ENCODE data around the gene SLCO4A1. TPM values are rescaled to one million over a fixed set of nuclear protein-coding genes. Genes with fewer than 3 reads are reported as not detected.

Gene SLCO4A1
- total RNA-seq, 1 donor from 2014 or later, result 15.5 TPM

- intact Hi-C loops (cut with DNase I), result no loop called here
Observed at GRCh38 chr20:62644044-62644795, 1.9 kb downstream of the SLCO4A1 start.

GRCh38 chr20:62644802-62645496, 2.6 kb downstream of the SLCO4A1 start:
- ATAC-seq (no peak), DNase-seq (ENCODE audit: missing footprints) (no peak)
- intact Hi-C loops (cut with DNase I), result no loop called here

More at GRCh38 chr20:62644044-62644795, 1.9 kb downstream of the SLCO4A1 start:
- DNase-seq (ENCODE audit: missing footprints) (no peak), ATAC-seq (no peak)

GRCh38 chr20:62645613-62646012, 3.3 kb downstream of the SLCO4A1 start:
- DNase-seq (ENCODE audit: missing footprints) (no peak), ATAC-seq (no peak)
- intact Hi-C loops (cut with DNase I), result no loop called here

DNA sequence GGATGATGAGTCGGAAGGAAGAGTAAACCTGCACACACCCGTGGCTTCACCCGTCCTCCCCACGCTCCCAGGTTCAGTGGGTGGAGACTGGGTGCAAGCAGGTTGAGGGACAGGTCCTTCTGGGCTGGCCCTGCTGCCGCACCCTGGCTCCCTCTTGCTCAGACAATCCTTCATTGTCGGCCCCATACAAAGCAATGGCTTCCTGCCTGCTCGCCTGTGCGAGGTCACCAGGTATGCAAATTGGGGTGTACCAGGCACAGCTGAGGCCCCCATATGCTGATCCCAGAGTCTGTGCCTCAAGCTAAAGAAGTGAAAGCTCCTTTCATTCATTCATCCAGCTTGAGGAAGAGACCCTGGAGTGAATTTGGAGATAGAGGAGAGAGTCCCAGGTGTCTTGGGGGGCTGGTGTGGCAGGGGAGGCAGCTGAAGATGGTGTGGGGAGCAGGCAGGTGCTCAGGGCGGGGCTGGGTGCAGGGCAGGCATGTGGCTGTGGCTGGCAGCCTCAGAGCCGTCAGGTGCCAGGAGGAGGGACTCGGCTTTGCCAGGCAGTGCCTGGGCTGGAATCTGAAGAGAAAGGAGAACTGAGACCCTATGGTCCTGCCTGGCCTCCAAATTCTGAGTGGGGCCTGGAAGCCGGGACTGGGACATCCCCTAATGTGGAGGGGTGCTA, 4.7 kb downstream of the SLCO4A1 start:
- intact Hi-C loops (cut with DNase I), result no loop called here
- ATAC-seq, result no peak
- no peak for DNase-seq (ENCODE audit: missing footprints)

DNA sequence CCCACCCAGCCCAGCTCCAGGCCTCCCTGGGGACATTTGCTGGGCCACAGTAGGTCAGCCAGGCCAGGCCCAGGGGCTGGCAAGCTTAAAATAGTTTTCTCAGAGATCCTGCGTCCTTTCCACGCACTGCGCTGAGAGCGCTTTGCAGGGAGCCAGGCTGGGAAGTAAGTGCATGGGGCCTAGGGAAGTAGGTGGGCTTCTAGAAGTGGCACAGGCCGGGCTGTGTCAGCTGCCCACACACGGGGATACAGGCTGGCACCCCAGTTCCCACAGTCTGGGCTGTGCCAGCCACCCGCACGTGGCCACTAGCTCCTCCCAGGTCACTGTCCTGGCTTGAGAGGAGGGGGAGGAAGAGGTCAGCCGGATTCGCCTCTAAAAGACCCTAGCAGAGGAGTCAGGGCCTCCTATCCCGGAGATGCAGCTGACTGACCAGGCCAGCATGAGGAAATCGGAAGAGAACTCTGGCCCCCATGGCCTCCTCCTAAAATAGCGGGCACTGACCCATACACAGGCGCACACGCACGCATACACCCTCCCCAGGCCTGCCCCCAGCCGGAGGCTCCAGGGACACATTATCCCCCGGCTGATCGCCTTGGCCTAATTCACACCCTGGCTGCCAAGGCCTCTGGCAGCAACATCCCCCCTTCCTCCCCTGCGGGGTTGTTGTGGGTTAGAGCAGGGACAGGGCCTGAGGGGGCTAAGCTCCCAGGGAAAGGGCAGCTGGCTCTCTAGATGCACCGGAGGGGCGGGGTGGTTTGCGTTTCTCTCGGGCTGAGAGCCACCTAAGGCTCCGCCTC, 5.4 kb downstream of the SLCO4A1 start:
- DNase-seq (ENCODE audit: missing footprints), result no peak
- intact Hi-C loops (cut with DNase I), result no loop called here
- peak; percentile 17 for ATAC-seq

GRCh38 chr20:62648318-62648995, 6.2 kb downstream of the SLCO4A1 start:
- no peak for ATAC-seq
- intact Hi-C loops (cut with DNase I), result no loop called here
- no peak for DNase-seq (ENCODE audit: missing footprints)

DNA sequence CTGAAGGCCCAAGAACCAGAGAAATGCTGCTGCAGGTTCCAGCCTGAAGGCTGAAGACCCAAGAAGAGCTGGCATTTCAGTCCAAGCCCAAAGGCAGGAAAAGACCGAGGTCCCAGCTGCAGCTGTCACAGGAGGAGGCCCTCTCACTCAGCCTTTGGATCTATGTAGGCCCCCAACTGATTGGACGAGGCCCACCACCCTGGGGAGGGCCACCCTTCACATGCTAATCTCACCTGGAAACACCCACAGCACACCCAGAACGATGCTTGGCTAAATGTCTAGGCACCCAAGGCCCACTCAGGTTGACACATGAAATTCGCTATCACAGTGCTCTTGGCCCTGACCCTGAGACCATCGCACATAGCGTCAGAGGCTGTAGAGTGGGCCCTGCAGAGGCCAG, 6.8 kb downstream of the SLCO4A1 start:
- ATAC-seq, result no peak
- DNase-seq (ENCODE audit: missing footprints), result no peak
- intact Hi-C loops (cut with DNase I), result no loop called here

- intact Hi-C loops (cut with DNase I), result loop anchor here (5.0 kb wide), 1 partner anchor 33 kb away; no protein-coding TSS in a partner anchor
- ATAC-seq (no peak), DNase-seq (ENCODE audit: missing footprints) (no peak)
Observed at GRCh38 chr20:62650551-62651284, 8.4 kb downstream of the SLCO4A1 start.

DNA sequence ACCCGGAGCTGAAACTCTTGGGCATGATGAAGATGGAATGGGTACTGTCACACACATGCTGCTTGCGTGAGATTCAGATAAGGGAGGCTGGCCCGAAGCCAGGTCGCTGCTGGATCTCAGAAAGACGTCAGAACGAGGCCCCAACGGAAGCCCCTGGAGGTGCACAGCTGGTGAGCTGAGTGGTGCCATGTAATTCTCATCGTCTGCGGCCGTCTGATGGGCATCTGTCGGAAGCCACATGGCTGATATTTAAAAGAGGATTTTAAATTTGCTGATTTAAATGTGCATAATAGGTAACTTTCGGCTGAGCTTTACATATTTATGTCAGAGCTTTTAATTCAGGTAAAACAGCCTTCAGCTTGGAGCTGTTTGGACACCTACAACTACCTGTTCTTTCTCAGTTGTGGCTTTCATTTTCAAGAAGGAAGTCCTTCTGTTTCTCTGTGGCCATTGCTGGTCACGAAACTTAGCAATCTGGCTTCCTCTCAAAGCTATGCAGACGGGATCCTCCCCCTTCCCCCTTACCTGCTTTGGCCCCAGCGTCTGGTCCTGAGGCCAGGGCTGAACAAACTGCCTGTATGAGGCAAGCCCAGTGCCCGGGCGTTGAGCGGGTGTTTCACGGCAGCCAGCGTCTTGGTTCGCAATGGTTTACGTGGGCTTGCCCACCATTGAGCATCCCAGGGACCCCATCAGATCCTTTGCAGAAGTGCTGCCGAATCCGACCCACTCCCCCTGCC, 9.2 kb downstream of the SLCO4A1 start:
- ATAC-seq, result no peak
- intact Hi-C loops (cut with DNase I), result loop anchor here (5.0 kb wide), 1 partner anchor 34 kb away; no protein-coding TSS in a partner anchor
- no peak for DNase-seq (ENCODE audit: missing footprints)

GRCh38 chr20:62652041-62652893, 10.0 kb downstream of the SLCO4A1 start:
- DNase-seq (ENCODE audit: missing footprints) (peak; percentile 94), ATAC-seq (peak; percentile 96)
- intact Hi-C loops (cut with DNase I), result loop anchor here (5.0 kb wide), 1 partner anchor 35 kb away; no protein-coding TSS in a partner anchor

- intact Hi-C loops (cut with DNase I), result loop anchor here (5.0 kb wide), 1 partner anchor 36 kb away; no protein-coding TSS in a partner anchor
- ATAC-seq (no peak), DNase-seq (ENCODE audit: missing footprints) (no peak)
Observed at GRCh38 chr20:62652894-62653305, 10.6 kb downstream of the SLCO4A1 start.

DNA sequence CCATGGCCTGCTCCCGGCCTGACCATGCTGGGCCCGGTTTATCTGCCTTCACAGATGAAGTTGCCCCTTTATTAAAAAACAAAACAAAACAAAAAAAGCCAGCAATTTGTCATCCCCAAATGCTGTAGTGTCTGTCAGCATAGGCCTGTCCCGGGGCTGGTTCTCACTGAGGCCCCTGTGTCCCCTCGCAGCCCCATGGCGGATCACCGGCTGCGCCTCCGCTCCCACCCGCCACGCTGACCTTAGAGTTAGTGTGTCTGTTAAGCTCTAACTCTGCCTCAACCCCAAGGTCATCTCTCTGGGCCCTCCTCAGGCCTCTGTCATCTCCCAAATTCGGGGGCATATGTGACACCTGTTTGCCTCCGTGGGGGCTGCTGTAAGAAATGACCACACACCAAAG, 11.1 kb downstream of the SLCO4A1 start:
- intact Hi-C loops (cut with DNase I), result loop anchor here (5.0 kb wide), 1 partner anchor 36 kb away; no protein-coding TSS in a partner anchor
- no peak for DNase-seq (ENCODE audit: missing footprints)

DNA sequence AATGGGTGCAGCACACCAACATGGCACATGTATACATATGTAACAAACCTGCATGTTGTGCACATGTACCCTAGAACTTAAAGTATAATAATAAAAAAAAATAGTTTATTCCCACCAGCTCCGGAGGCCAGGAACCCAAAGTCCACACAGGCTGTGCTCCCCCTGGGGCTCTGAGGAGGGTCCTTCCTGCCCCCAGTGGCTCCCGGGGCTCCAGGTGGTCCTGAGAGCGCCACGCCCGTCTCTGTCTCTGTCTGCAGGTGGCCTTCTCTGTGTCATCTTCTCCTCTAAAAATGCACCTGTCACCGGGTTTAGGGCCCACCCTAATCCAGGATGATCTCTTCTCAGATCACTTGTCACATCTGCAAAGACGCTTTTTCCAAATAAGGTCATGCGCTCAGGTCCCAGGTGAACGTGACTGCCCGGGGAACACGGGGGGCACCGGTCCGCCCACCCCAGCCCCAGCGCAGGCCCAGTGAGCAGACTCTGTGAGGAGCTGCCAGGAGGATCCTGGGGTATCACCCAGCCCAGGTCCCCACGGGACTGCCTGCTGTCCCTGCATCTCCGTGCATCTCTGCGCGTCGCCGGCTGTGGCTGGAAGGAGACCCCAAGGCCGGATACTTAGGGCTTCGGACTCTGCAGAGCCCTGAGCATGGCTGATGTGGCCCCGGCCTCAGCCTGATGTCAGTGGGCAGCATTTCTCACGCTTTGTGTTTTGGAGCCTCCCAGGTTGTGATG, 11.8 kb downstream of the SLCO4A1 start:
- intact Hi-C loops (cut with DNase I), result loop anchor here (5.0 kb wide), 1 partner anchor 37 kb away; no protein-coding TSS in a partner anchor
- no peak for ATAC-seq
- no peak for DNase-seq (ENCODE audit: missing footprints)

More for the DNA sequence above, 11.1 kb downstream of the SLCO4A1 start:
- ATAC-seq, result no peak

DNA sequence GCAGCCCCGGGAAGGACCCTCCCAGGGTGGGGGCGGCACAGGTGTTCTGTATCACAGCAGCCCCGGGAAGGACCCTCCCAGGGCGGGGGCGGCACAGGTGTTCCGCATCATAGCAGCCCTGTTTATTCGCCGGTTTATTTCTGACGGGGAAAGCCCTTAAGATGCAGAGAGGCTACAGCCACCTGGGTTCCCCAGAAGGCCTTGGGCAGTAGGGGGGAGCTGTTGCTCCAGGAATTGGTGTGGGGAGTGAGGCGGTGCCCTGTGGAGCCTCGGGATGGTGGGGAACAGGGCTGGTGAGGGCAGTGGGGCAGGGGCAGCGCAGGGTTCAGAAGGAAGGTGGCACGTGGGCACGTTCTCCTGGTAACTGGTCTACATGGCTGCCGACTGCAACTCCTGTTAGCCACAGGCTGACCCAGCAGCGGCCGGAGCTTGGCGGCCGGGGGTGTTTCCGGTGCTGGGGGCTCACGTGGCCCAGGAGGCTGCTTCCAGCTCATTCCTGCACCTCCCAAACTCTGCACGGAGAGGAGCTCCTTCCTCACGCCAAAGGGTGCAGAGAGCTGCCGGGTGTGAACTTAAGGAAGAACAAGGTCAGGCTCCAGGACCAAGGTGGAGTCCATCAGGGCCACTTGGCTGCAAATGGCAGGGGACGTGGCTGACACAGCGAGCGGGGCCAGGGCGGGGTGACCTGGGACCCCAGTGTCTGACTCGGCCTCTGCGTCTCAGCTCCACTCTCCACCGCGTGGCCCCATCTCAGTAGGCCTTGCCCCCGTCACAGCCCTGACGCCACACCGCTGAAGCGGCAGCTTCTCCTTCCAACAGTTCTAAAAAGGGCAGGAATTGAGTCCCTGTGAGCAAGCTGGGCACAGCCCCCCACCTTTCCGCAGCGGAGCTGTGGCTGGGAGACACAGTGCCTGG, 13.2 kb downstream of the SLCO4A1 start:
- intact Hi-C loops (cut with DNase I), result no loop called here
- ATAC-seq, result no peak
- no peak for DNase-seq (ENCODE audit: missing footprints)

All from Right ventricle myocardium inferior (tissue), 1 donor.